HepG2 (cell line): ENCODE measurements around the gene PDZD8. TPM values are rescaled to one million over a fixed set of nuclear protein-coding genes. Genes with fewer than 3 reads are reported as not detected.

Experiments
- ATF3 ChIP-seq: sonication (generic); formaldehyde crosslinking; IDR thresholded peaks from 2 replicates; pipeline ENCODE4 v1.4.0; 2020; ENCODE audit warnings: missing genetic modification reagents
- ATF7 ChIP-seq, 2 experiments: fragments of 450-650 bp in 1 of 2; sonication (generic) in 1 of 2; formaldehyde crosslinking in 1 of 2; IDR thresholded peaks; 2 replicates each; pipeline versions ENCODE4 v1.4.0 to v1.6.1; 2016 to 2020; ENCODE audit warnings: antibody characterized with exemption in 1 of 2, mild to moderate bottlenecking in 1 of 2, missing genetic modification reagents in 1 of 2
- DNMT1 ChIP-seq: sonication (generic); formaldehyde crosslinking; IDR thresholded peaks from 2 replicates; pipeline ENCODE4 v1.5.1; 2020; ENCODE audit warnings: mild to moderate bottlenecking, missing genetic modification reagents
- GABPA ChIP-seq, 2 experiments: IDR thresholded peaks; 2 replicates each; pipeline ENCODE4 v1.6.1; 2011 to 2016; ENCODE audit warnings: low read depth in 2 of 2, low read length in 1 of 2, missing biosample characterization in 1 of 2, missing genetic modification characterization in 1 of 2
- GPN1 ChIP-seq: sonication (generic); formaldehyde crosslinking; IDR thresholded peaks from 2 replicates; pipeline ENCODE4 v1.5.1; 2020; ENCODE audit warnings: missing genetic modification reagents, borderline replicate concordance
- HHEX ChIP-seq: IDR thresholded peaks from 2 replicates; pipeline ENCODE4 v1.6.1; 2016; ENCODE audit warnings: control low read depth
- MAX ChIP-seq: IDR thresholded peaks from 2 replicates; pipeline ENCODE4 v1.6.1; 2012; ENCODE audit warnings: inconsistent platforms
- MED8 ChIP-seq: sonication (generic); formaldehyde crosslinking; IDR thresholded peaks from 2 replicates; pipeline ENCODE4 v1.8.1; 2023; ENCODE audit warnings: mild to moderate bottlenecking, missing genetic modification reagents; ENCODE audit not compliant: insufficient replicate concordance
- POLR2A ChIP-seq, 2 experiments: IDR thresholded peaks; 2 replicates each; pipeline ENCODE4 v1.6.1; 2011; ENCODE audit warnings: low read depth in 2 of 2, low read length in 2 of 2, mild to moderate bottlenecking in 1 of 2, moderate library complexity in 1 of 2; ENCODE audit not compliant: insufficient read depth in 1 of 2
- RNF2 ChIP-seq: fragments of 450-650 bp; conservative IDR thresholded peaks from 2 replicates; pipeline ENCODE4 v1.6.1; 2016; ENCODE audit warnings: low read depth
- SAP130 ChIP-seq: IDR thresholded peaks from 2 replicates; pipeline ENCODE4 v1.6.1; 2016; ENCODE audit warnings: low read depth
- SKI ChIP-seq: fragments of 450-650 bp; IDR thresholded peaks from one replicate; pipeline ENCODE4 v1.6.1; 2018; ENCODE audit warnings: mild to moderate bottlenecking; ENCODE audit not compliant: partially characterized antibody
- TBX3 ChIP-seq: fragments of 450-650 bp; IDR thresholded peaks from 2 replicates; pipeline ENCODE4 v1.6.1; 2017; ENCODE audit warnings: antibody characterized with exemption, mild to moderate bottlenecking, inconsistent platforms, borderline replicate concordance
- TCF7 ChIP-seq: sonication (generic); IDR thresholded peaks from 2 replicates; pipeline ENCODE4 v1.6.1; 2016; ENCODE audit warnings: antibody characterized with exemption, low read depth
- YEATS2 ChIP-seq: sonication (generic); formaldehyde crosslinking; IDR thresholded peaks from 2 replicates; pipeline ENCODE4 v1.4.0; 2020; ENCODE audit warnings: missing genetic modification reagents, borderline replicate concordance
- ZBTB4 ChIP-seq: sonication (generic); formaldehyde crosslinking; IDR thresholded peaks from 2 replicates; pipeline ENCODE4 v1.4.0; 2020; ENCODE audit warnings: missing genetic modification reagents, mild to moderate bottlenecking, borderline replicate concordance
- ZFP82 ChIP-seq: sonication (generic); formaldehyde crosslinking; IDR thresholded peaks from 2 replicates; pipeline ENCODE4 v1.5.1; 2020; ENCODE audit warnings: mild to moderate bottlenecking, missing genetic modification reagents, borderline replicate concordance
- ZMYM2 ChIP-seq: sonication (generic); formaldehyde crosslinking; IDR thresholded peaks from 2 replicates; pipeline ENCODE4 v1.8.0; 2022; ENCODE audit warnings: mild to moderate bottlenecking, missing genetic modification reagents
- ZNF292 ChIP-seq: sonication (generic); formaldehyde crosslinking; IDR thresholded peaks from 2 replicates; pipeline ENCODE4 v1.8.1; 2022; ENCODE audit warnings: mild to moderate bottlenecking, low read depth, missing genetic modification reagents, borderline replicate concordance
- ZNF501 ChIP-seq: sonication (generic); formaldehyde crosslinking; IDR thresholded peaks from 2 replicates; pipeline ENCODE4 v1.5.1; 2020; ENCODE audit warnings: mild to moderate bottlenecking, moderate library complexity, missing genetic modification reagents
- ZNF547 ChIP-seq: sonication (generic); formaldehyde crosslinking; IDR thresholded peaks from 2 replicates; pipeline ENCODE4 v1.5.1; 2020; ENCODE audit warnings: mild to moderate bottlenecking, missing genetic modification reagents
- ZNF556 ChIP-seq: sonication (generic); formaldehyde crosslinking; IDR thresholded peaks from 2 replicates; pipeline ENCODE4 v1.4.0; 2020; ENCODE audit warnings: mild to moderate bottlenecking, missing genetic modification reagents, borderline replicate concordance
- ZNF678 ChIP-seq: sonication (generic); formaldehyde crosslinking; IDR thresholded peaks from 2 replicates; pipeline ENCODE4 v1.4.0; 2020; ENCODE audit warnings: mild to moderate bottlenecking, missing genetic modification reagents
- ZNF747 ChIP-seq: sonication (generic); formaldehyde crosslinking; IDR thresholded peaks from 2 replicates; pipeline ENCODE4 v1.8.1; 2023; ENCODE audit warnings: missing genetic modification reagents, mild to moderate bottlenecking, borderline replicate concordance
- ZNF788 ChIP-seq: sonication (generic); formaldehyde crosslinking; IDR thresholded peaks from 2 replicates; pipeline ENCODE4 v1.5.0; 2020; ENCODE audit warnings: mild to moderate bottlenecking, missing genetic modification reagents, borderline replicate concordance
- ZNF891 ChIP-seq: sonication (generic); formaldehyde crosslinking; IDR thresholded peaks from 2 replicates; pipeline ENCODE4 v1.5.0; 2020; ENCODE audit warnings: mild to moderate bottlenecking, missing genetic modification reagents
- ZSCAN9 ChIP-seq: IDR thresholded peaks from 2 replicates; pipeline ENCODE4 v1.6.1; 2016; ENCODE audit warnings: borderline replicate concordance
- polyA plus RNA-seq, 8 experiments: library from polyadenylated mRNA; depleted of rRNA in 3 of 8; stranded (reverse) in 7 of 8; unstranded in 1 of 8; fragments of >200 nt; fragmentation: Illumina TruSeq in 4 of 8; extraction: Trizol in 4 of 8; gene quantifications; 2 replicates each; pipeline versions ENCODE4 v1.2.1 to v1.2.3, GENCODE V29; 2011 to 2016; ENCODE audit warnings: low read depth in 4 of 8, missing spikeins in 1 of 8, mixed read lengths in 1 of 8; ENCODE audit not compliant: insufficient read depth in 1 of 8
- total RNA-seq, 5 experiments: library from RNA; depleted of rRNA; stranded (reverse); fragments of >200 nt; fragmentation: Illumina TruSeq; extraction: Trizol; gene quantifications; 2 replicates each; pipeline ENCODE4 v1.2.3, GENCODE V29; 2016; ENCODE audit warnings: low read depth in 1 of 5

Gene PDZD8
- total and polyA plus RNA-seq, 2 of the 13 experiments (the other 11 are each of a cell fraction or from before 2014, with no cell fraction given) = 11.2 to 32.0 TPM

GRCh38 chr10:117375360-117376178 is at the start of gene PDZD8 (continued):
- no peak for TF ChIP-seq ZBTB4 (CRISPR knock-in tag)
- peak; percentile 74 for TF ChIP-seq SKI
- TF ChIP-seq ZNF891 (CRISPR knock-in tag) = peak; percentile 77; the same call in 1 of the 2 replicates
- peak; percentile 20 to 63; a peak in 3 of 4 replicates for TF ChIP-seq POLR2A (IDR thresholded peaks at IDR 0.05; ENCODE audit: insufficient read depth in 1 of 2, low read depth in 2 of 2, low read length in 2 of 2)
- TF ChIP-seq YEATS2 = peak; percentile 63; the same call in 1 of the 2 replicates
- peak; percentile 51; the same call in 1 of the 2 replicates for TF ChIP-seq ZNF501 (CRISPR knock-in tag)
- TF ChIP-seq TCF7 = no peak
- TF ChIP-seq ZMYM2 (CRISPR knock-in tag) = 0 out of 2 replicates have a peak, but pooled peaks have one; percentile 28
- TF ChIP-seq ZNF547 (CRISPR knock-in tag) = peak; percentile 77; the same call in 1 of the 2 replicates
- no peak for TF ChIP-seq HHEX (CRISPR knock-in tag)
- TF ChIP-seq TBX3 = no peak
- peak; percentile 38; the same call in 1 of the 2 replicates for TF ChIP-seq ZFP82 (CRISPR knock-in tag)
- TF ChIP-seq MAX = peak; percentile 93
- TF ChIP-seq GPN1 (CRISPR knock-in tag) = no peak
- TF ChIP-seq ATF3 = 0 out of 2 replicates have a peak, but pooled peaks have one; percentile 7
- TF ChIP-seq ZSCAN9 (CRISPR knock-in tag) = 0 out of 2 replicates have a peak, but pooled peaks have one; percentile 27
- peak; percentile 69 for TF ChIP-seq MED8
- TF ChIP-seq DNMT1 = peak; percentile 81
- no peak for TF ChIP-seq GABPA (IDR thresholded peaks at IDR 0.05; ENCODE audit: low read depth, low read length)
- TF ChIP-seq GABPA (CRISPR knock-in tag; IDR thresholded peaks at IDR 0.05; ENCODE audit: low read depth) = no peak
- TF ChIP-seq ZNF556 = peak; percentile 65; the same call in 1 of the 2 replicates
- TF ChIP-seq ZNF678 = 0 out of 2 replicates have a peak, but pooled peaks have one; percentile 46
- TF ChIP-seq SAP130 (CRISPR knock-in tag) = peak; percentile 90
- peak; percentile 83 for TF ChIP-seq RNF2
- TF ChIP-seq ZNF292 (CRISPR knock-in tag) = peak; percentile 81
- TF ChIP-seq ZNF788 = peak; percentile 80
- TF ChIP-seq ZNF747 (CRISPR knock-in tag) = peak; percentile 22; the same call in 1 of the 2 replicates
- no peak for TF ChIP-seq ATF7 (IDR thresholded peaks at IDR 0.05)
- TF ChIP-seq ATF7 (CRISPR knock-in tag; IDR thresholded peaks at IDR 0.05) = peak; percentile 63; the same call in 1 of the 2 replicates
